GM06990 (cell line): ENCODE data around the gene CR1.
"Not testable (repeated sequence)": the region's sequence is repeated elsewhere in the genome, so short reads cannot be mapped to it uniquely, and the experiment has no call there.

Experiments
- DNase-seq: peaks from one replicate; pipeline ENCODE4 v3.0.0-alpha.2; 2011; ENCODE audit not compliant: insufficient read length; ENCODE audit errors: extremely low read depth
- H3K27me3 ChIP-seq: replicated peaks from 2 replicates; pipeline ENCODE4 v1.6.0; 2011; ENCODE audit warnings: low read length; ENCODE audit not compliant: control insufficient read depth, insufficient read depth
- H3K36me3 ChIP-seq: 2 replicates; pipeline ENCODE4 v1.5.1; 2011; ENCODE audit warnings: low read length; ENCODE audit not compliant: control insufficient read depth, insufficient read depth
- H3K4me3 ChIP-seq: replicated peaks from 2 replicates; pipeline ENCODE4 v1.5.1; 2011; ENCODE audit warnings: low read depth, mild to moderate bottlenecking, control low read depth, low read length
- TF ChIP-seq, protein P1 (sequence below): IDR thresholded peaks from 2 replicates; pipeline ENCODE4 v1.5.1; 2011; ENCODE audit warnings: low read length, control low read depth, mild to moderate bottlenecking, inconsistent platforms; ENCODE audit not compliant: insufficient read depth, poor library complexity, severe bottlenecking

CR1 gene

DNA sequence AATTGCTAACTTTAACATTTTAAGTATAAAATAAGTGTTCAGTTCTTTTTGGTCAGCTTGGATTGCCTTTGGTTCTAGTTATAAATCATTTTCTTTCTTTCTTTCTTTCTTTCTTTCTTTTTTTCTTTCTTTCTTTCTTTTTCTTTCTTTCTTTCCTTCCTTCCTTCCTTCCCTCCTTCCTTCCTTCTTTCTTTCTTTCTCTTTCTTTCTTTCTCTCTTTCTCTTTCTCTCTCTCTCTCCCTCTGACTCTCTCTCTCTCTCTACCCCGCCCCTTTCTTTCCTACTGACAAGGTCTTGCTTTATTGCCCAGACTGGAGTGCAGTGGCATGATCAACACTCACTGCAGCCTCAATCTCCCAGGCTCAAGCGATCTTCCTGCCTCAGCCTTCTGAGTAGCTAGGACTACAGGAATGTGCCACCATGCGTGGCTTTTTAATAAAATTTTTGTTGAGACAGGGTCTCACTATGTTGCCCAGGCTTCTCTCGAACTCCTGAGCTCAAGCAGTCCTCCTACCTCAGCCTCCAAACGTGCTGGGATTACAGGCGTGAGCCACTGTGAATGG is 187.0 kb downstream of the CR1 start:
- not testable (repeated sequence) for H3K4me3 ChIP-seq, H3K27me3 ChIP-seq, H3K36me3 ChIP-seq, DNase-seq

DNA sequence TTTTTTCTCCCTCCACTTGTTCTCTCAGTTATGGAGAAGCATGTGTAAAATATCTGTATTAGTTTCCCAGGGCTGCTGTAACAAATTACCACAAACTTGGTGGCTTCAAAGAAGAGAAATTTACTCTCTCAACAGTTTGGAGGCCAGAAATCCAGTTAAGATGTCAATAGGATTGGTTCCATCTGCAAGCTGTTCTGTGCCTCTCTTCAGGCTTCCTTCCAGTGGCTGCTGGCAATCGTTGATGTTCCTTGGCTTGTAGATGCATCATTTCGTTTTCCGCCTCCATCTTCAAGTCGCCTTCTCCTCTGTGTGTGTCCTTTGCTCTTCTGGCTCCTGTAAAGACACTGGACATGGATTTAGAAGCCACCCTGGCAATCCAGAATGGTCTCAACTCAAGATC is 194.6 kb downstream of the CR1 start:
- DNase-seq, H3K27me3 ChIP-seq, H3K4me3 ChIP-seq, H3K36me3 ChIP-seq: not testable (repeated sequence)

DNA sequence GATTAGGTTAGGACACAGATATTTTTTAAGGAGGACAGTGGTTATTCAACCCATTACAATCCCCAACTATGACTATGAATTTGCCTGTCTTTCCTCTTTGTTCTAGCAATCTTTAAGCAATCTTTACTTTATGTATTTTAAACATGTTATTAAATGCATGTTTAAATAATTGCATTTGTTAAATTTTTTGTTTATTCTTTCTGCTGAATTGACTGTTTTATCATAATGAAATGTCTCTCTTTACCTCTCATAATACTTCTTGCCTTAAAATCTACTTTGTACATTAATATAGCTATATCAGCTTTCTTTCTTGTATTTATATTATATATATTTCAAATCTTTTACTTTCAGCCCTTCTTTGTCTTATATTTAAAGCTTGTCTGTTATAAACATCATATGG is 195.1 kb downstream of the CR1 start:
- Histone ChIP-seq H3K27me3 (no peaks in the 10 kb centered on the region), H3K36me3 (no peaks in the 10 kb centered on the region), H3K4me3 (no peak overlapping the region)
- no peak for DNase-seq
- TF ChIP-seq, protein P1, sequence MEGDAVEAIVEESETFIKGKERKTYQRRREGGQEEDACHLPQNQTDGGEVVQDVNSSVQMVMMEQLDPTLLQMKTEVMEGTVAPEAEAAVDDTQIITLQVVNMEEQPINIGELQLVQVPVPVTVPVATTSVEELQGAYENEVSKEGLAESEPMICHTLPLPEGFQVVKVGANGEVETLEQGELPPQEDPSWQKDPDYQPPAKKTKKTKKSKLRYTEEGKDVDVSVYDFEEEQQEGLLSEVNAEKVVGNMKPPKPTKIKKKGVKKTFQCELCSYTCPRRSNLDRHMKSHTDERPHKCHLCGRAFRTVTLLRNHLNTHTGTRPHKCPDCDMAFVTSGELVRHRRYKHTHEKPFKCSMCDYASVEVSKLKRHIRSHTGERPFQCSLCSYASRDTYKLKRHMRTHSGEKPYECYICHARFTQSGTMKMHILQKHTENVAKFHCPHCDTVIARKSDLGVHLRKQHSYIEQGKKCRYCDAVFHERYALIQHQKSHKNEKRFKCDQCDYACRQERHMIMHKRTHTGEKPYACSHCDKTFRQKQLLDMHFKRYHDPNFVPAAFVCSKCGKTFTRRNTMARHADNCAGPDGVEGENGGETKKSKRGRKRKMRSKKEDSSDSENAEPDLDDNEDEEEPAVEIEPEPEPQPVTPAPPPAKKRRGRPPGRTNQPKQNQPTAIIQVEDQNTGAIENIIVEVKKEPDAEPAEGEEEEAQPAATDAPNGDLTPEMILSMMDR, result no peak
